HG03060 (cell line): ENCODE data around the gene FAM13C.

Source experiments
- ATAC-seq: cut with Tn5 transposase; IDR thresholded peaks from one replicate; pipeline ENCODE4 v1.9.1; 2021; ENCODE audit warnings: low read depth, moderate number of reproducible peaks; ENCODE audit not compliant: unreplicated experiment

Gene FAM13C

DNA sequence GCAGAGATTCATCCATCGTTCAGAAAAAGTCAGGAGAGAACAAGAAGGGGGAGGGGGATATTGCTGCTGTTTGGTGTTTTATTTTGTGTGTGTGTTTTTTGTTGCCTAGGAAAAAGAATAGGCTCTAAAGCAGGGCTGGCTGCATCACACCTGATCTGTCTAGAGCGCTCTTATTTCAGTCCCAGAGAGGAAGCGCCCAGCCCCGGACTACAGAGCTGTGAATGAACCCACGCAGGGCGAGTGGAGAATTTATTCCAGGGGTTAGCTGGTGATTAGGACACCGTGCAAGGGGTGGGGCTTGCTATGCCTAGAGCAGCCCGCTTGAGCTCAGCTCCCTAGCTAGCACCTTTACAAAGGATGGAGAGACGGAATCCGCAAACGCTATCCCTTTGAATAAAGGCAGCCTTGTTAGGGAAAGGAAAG lies 621 bp upstream of the FAM13C start:
- ATAC-seq = no peak

DNA sequence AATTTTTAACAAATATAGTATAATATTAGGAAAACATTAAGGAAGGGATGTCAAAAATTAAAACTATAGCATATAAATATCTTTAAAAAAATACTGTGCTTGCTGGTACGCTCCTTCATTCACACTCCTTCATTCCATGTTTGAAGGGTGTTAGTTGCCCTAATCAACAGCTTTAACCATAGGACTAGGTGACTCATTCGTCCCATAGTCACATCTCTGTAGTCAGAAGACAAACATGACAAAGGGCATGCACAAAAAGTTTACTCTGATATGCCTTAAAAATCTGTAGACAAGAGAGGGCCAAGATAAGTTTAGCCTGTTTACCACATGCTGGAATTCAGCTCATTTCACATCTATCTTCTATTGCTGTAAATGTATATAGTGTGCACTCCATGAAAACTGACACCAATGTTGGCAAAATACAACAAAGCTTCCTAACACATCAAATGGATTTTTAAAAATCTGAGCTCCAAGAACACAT lies 646 bp downstream of the FAM13C start:
- ATAC-seq = no peak

DNA sequence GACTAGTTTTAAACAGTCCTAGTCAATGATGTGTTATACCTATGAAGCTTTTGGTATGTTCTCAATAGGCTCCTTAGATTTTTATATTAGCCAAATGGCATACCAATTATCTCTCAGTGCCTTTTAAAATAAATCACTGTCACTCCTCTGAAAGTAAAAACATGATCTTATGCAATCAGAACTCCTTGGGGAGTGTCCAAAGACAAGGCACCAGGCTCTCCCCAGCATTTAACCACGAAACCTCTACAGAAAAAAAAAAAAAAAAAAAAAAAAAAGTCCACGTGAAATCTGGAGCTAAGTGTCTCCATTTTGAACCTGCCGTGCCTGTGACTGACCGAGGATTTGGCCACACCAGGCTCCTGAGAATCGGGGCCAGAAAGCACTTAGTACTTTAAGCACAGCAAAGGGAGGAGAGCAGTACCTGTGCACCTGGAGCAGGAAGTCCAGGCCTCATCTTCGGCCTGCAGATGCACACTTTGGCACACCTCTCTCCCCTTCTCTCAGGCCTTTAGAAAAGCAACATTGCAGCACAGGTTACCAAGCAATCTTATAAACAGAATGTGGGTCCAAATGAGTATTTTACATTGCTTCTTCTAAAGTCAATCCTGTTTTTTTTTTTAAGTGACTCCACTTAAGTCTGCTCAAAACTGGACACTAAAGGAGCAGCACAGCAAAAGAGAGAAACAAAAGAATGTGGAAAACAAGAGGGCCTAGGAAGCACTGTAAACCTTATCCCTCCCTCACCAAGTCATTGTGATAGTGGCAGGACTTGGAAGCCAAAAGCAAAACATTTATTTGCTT lies 1.5 kb downstream of the FAM13C start:
- no peak for ATAC-seq

DNA sequence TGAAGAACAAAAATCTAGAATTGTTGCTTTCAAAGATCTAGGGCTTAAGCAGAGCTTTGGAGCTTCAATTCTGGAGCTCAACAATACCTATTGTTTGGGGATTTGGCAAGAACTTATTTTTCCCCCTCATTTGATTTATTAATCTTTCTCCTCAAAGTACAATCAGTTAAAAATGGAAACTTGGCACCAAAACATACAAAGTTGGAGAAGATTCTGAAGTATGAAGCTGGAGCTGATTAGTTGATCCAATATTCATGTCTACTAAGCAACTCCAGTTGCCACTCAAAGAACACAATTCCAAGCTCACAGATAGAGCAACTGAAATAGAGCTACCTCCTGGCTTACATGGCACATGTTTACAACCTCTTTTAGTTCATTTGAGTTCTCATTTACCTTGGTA lies 3.8 kb downstream of the FAM13C start:
- no peak for ATAC-seq

DNA sequence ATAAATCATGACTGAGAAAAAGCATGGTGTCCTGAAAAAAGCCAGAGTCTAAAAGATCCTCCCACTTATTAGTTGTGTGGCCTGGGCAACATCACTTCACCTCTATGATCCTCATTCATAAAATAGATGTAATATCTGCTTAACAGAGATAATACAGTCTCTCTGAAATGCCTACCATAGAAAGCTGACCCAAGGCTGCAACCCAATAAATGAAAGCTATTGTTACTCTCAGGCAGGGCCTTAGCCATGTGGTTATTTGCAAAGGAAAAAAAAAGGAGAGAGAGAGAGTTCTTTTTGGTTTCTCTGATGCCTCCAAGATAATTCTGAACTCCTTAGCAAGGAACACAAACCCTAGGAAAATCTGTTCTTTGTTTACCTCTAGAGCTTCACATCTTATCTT lies 7.9 kb downstream of the FAM13C start:
- ATAC-seq = no peak

DNA sequence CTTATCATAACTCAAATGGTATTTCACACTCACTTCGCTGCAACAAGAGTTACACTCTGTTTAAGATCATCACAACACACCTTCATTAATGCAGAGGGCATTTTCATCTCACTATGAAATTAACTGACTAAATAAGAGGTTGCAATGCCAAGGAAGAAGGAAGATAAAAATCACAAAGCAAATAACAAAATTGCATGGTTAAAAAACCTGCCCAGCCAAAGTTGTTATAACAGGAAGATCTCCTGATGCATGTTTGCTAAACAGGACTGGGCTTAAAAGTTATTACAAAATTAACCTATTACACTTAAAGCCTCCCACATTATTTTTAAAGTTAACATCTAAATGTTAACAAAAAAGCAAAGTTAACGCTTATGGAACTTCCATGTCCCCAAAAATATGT lies 11.8 kb downstream of the FAM13C start:
- no peak for ATAC-seq

DNA sequence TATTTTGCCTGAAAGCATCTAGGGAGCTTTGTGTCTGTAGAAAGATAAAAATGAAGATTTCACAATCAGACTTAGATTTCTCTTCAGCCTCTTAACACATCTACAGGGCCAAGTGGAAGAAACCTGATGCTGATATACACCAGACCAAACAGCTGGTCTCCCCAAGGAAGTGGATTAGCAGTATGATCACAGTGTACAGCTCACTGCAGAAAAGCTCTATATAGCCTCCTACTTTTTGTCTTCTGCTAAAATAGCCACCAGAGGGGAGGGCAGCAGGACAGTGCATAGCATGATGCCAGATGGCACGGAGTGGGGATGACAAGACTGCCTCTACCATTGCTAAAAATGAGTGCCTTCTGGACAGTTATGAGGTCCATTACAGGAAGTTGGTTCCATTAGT lies 16.0 kb downstream of the FAM13C start:
- no peak for ATAC-seq

DNA sequence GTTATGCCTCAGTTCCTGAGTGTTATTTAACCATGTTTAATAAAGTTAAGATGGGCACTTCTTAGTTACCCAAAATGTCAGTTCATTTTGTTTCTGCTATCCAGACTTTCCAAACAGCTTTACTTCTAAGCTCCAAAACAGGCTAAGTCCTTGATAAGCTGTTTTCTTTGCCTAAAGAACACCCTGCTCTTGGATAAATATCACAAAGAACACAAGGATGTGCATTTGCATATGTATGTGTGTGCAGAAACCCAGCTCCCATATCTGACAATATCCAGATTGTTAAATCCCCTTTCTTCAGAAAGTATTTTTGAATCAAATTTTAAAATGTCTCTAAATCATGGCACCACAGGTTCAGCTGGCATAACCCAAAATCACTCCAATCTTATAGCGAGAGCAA lies 19.6 kb downstream of the FAM13C start:
- ATAC-seq = no peak

DNA sequence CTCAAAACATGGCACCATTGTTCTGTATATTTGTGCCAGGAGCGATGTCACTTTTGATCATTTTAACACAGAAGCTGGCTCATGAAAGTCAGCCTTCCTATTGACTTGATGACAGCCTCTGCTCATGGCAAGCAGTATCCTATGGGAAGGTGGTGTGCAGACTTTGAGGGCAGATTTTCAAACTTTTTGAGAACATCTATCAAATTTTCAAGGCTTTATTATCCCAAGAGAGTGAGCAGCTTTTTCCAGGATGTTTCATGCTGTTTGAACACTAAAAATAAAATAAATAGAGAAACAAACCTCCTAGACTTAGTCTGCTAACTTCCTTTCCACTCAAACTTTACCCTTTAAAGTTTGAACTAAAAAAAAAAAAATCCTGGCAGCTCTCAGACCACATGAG lies 20.3 kb downstream of the FAM13C start:
- ATAC-seq = no peak

DNA sequence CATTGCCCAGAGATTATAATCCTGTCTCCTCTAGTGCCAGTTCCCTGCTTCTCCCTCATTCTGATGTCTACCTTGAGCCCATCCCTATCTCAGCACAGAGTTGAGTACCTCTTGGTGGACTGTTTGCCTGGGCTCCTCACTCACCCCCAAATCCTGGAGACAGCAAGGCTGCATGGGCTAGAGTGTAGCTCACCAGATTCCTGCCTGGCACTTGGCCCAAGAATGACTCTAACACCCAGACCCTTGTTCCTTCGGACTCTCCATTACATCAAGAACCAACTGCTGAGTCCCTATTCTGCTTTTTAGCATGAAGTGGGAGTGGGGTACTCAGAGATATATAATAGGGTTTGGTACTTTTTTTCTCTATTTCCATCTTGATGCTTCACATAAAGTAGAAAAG lies 22.1 kb downstream of the FAM13C start:
- no peak for ATAC-seq

DNA sequence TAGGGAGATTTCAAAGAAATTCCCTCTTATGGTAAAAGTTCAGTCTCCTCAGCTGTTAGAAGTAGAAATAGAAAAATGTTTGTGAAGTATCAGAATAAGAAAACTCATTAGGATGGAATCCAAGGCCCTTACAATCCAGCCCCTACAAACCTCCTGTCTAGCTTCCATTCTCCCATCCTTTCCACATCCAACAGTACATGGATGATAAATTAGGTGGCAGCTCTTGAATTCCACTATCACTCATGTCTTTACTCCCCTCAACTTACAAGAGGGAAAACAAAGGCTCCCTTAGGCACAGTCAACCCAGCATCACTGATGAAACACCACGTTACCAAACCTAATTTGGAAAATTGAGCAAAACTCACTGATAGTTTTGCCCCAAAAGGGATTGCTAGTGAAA lies 23.0 kb downstream of the FAM13C start:
- no peak for ATAC-seq

DNA sequence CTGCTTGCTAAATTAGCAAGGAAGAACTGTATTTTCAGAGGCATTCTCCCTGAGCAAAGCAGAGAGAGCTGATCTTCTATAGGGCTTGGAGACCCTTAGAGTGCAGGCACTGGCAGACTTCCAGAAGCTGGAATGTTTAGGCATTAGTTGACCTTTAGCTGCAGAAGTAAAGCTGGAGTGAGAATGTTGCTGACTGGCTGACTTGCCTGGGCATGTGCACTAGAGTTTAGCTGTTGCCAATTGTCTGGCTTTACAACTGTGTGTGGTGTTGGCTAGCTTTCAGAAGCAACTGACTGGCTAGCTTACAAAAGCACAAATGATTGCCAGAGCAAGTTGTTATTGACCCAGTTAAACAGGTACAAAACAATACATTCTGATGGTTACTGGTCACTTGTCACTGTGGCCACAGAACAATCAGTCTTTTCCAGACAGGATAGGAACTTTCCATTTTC lies 25.1 kb downstream of the FAM13C start:
- no peak for ATAC-seq

DNA sequence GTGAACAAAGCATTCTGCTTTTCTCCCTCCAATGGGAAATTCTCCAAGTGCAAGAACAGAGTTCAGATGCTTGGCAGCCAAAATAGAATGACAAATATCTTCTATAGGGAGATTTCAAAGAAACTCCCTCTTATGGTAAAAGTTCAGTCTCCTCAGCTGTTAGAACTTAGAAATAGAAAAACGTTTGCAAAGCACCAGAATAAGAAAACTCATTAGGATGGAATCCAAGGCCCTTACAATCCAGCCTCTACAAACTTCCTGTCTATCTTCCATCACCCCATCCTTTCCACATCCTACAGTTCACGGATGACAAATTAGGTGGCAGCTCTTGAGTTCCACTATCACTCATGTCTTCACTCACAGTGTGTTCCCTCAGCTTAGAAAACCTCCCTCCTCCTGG lies 25.7 kb downstream of the FAM13C start:
- ATAC-seq = no peak

DNA sequence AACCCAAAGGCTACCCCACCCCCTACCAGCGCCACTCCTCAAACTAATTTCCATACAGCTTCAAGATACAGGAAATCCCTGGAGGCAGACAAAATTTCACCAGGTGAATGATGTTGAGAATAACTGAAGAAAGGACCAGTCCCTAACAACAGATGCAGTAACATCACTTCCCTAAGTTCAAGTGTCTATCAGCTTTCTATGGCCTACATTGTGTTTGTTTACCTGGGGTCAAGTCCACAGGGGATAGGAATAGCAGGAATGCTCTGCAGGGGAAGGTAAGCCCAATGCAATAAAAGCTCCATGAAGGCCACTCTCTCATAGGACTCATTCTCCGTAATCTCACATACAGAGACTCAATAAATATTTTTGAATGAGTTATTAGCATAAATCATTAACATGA lies 26.9 kb downstream of the FAM13C start:
- no peak for ATAC-seq

DNA sequence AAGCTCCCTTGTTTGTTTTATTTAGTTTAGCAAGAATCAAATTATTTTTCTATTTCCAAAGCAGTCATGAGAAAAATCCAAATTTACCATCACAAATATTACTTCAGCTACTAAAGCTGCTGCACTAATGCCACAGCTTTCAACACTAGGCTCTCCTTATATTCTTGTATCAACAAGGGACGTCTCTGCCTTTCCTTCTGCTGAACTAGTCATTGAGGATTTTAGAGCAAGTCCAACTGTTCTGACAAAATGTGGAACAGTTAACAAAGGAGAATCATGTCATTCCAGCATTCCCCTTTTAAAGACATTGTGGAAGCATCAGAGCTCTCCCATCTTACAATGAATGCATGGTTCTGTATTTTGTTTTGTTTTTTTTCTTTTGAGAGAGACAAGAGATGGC lies 28.6 kb downstream of the FAM13C start:
- ATAC-seq = no peak

DNA sequence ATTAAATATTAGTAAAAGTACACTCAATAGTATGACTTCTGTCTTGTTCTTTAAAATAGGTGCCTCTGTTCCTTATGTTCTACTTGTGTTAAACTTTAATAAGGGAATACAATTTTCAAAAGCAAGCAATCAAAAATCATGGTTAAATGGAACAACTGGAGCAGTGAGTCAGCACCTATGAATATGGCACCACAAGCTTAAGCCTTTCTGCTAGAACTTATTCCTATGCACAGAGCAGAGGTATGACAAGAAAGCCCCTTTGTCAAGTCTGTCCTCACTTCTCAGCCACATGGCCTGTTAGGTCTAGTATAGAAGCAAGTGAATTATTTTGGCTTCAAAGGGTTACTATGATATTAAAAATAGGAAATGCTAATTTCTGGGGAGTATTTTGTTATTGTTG lies 29.8 kb downstream of the FAM13C start:
- ATAC-seq = no peak

DNA sequence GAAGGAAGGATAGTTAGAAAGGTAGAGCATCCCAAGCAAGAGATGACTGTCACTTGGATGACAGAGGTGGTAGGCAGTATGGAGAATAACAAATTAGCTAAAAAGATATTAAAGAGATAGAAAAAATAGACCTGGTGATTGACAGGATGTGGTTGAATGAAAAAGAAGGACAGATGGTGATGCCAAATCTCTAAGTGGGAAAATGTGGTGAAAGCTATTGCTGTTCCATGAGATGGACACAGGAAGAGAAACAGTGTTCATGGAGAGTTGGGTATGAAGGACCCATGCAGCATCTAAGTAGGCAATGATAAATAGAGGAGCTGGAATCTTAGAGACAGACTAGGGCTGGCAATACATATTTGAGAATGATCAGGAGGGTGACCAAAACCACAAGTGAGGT lies 30.7 kb downstream of the FAM13C start:
- no peak for ATAC-seq

DNA sequence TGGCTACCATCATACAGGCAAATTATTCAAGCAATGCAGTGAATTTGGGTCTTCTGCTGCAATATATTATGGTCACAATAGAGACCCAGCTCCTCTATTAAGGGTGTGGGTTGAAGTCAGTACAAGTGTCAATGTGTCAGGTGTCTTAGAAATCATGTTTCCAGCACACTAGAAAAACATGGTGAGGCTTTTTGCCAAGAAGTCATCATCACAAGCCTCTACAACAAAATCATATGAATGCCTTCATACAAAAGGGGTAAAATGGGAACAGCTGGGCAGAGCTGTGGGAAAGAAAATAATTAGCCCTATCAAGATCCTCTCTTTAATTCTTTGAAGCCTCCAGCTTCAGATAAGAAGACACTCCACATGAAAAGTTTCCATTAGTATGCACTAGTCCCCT lies 37.2 kb downstream of the FAM13C start:
- ATAC-seq = no peak

DNA sequence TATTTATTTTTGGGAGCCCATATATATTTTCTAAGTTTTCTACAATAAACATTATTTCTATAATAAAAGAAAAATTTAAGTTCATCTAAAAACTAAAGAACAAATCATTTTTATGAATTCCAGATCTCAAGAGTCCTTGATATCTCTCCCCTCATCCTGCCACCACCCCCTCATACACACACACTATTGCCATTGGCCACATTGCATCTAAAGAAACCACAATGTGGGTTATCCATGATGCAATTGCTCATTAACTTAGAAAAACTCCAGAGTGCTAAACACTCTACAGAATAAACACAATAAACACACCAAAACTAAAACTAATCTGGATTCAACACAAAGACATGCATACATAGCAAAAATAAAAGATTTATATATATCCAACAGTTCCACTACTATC lies 37.8 kb downstream of the FAM13C start:
- ATAC-seq = no peak

DNA sequence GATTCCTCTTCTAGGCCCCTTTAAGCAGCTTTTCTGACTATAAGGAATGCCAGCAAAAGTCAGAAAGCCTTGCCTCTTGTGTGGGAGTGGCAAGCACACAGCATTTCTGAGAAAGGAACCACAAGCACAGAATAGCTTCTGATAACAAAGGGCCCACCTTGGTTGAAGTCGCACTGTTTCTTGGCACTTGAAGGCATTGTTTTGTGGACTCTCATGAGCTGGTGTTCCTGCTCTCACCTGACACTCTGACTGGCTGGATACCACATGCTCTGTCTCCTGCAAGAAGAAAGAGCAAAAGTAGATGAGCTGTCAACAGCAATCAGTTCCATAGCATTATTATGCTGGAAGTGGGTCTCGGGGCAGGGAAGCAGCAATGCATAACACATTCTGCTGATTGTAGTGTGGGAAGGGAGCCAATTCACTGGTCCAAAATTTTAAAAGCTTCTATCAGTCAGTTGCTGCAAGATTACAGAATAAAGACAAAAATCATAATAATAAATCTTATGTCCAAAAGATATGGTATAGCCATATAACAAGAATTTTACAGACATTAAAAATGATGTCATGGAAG lies 38.4 kb downstream of the FAM13C start:
- ATAC-seq = no peak

DNA sequence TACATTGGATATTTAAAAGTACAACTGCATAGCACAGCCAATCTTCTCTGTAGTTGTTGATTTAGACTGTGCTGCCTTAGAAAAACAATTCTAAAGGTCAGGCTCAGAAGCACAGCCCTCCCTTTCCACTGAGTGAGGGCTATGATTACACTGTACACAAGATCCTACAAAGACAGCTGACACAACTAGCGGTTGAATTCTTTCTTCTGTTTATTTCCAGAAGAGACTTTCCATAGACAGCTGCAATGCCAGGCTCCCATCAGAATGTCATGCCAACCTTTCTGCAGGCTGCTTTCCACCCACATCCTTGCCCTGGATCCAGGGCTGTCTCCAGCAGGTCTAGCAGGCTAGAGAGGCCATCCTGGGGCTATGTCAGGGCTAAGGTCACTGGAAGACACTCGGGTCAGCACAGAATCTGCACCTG lies 39.3 kb downstream of the FAM13C start:
- no peak for ATAC-seq

DNA sequence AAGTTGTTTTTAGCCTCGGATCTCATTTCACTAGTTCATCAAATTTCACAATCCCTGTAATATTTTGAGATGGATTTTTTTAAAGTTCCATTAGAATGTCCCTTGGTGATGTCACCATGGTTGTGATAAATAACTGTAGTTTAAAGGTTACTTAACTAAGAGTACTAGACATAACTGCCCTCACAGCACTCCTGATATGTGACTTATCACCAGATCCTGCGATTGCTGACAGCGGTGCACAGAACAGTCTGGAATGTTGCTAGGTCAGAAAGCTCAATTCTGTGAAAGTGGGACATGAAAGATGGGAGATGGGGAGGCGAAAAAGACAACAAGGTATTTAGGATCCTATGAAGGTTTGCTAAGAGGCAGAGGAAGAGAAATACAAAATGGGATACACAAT lies 40.2 kb downstream of the FAM13C start:
- ATAC-seq = no peak
